Esophagus squamous epithelium (tissue), 5 donors: ENCODE results near the gene CENPK. TPM values are rescaled to one million over a fixed set of nuclear protein-coding genes. Genes with fewer than 3 reads are reported as not detected.

ENCODE experiments used
- DNase-seq: peaks from one replicate; lab custom pipeline; 2025; lab: John Stamatoyannopoulos, UW
- H3K27ac ChIP-seq, 4 donors: fragments of 200-600 bp; sonication (generic); one replicate each; pipeline ENCODE4 v1.5.1; 2016 to 2019; ENCODE audit warnings: mild to moderate bottlenecking in 1 of 4
- H3K27me3 ChIP-seq, 4 donors: fragments of 200-600 bp; sonication (generic); 1 replicate in 3 of 4; 2 replicates in 1 of 4; pipeline versions ENCODE4 v1.5.1 to v1.6.0; 2017 to 2021; ENCODE audit warnings: antibody characterized with exemption in 1 of 4
- H3K36me3 ChIP-seq, 3 donors: fragments of 200-600 bp; sonication (generic); one replicate each; pipeline ENCODE4 v1.5.1; 2016 to 2019
- H3K4me1 ChIP-seq, 3 donors: fragments of 200-600 bp; sonication (generic); one replicate each; pipeline ENCODE4 v1.5.1; 2017 to 2019
- H3K4me3 ChIP-seq, 4 donors: fragments of 200-600 bp; sonication (generic); 1 replicate in 3 of 4; 2 replicates in 1 of 4; pipeline ENCODE4 v1.5.1; 2016 to 2019; ENCODE audit warnings: mild to moderate bottlenecking in 2 of 4, moderate library complexity in 1 of 4
- H3K9me3 ChIP-seq, 3 donors: fragments of 200-600 bp; sonication (generic); one replicate each; pipeline ENCODE4 v1.5.1; 2016 to 2019
- POLR2A ChIP-seq, 4 donors: fragments of 450-650 bp; IDR thresholded peaks; one replicate each; pipeline ENCODE4 v1.6.1; 2017; ENCODE audit warnings: antibody characterized with exemption in 4 of 4, mild to moderate bottlenecking in 4 of 4, moderate library complexity in 3 of 4
- WGBS, 2 donors: methylation state at CpG; one replicate each; pipeline ENCODE4 v1.1.5; 2018; 5-methylcytosine and 5-hydroxymethylcytosine counted together
- intact Hi-C: fragments of 100-400 bp; cut with DNase I; formaldehyde crosslinking; loops from one replicate; pipeline ENCODE4 v1.15.0; 2022
- total RNA-seq, 4 donors: library from RNA; depleted of rRNA; stranded (reverse); fragments of >200 nt; gene quantifications; one replicate each; pipeline ENCODE4 v1.1.0, GENCODE V29; 2016
- TF ChIP-seq, protein P1 (sequence below), 6 experiments: fragments of 450-650 bp in 4 of 6; fragments of 200-600 bp in 2 of 6; sonication (generic) in 2 of 6; IDR thresholded peaks; one replicate each; pipeline ENCODE4 v1.5.1; 2016 to 2019; ENCODE audit warnings: antibody characterized with exemption in 6 of 6, mild to moderate bottlenecking in 4 of 6, moderate library complexity in 4 of 6
- donor health status: DM: yes; HTN: yes; CAD: no.

The CENPK gene
- total RNA-seq, 4 donors from 2014 or later = 4.0 to 17.3 (median 7.8) TPM

DNA sequence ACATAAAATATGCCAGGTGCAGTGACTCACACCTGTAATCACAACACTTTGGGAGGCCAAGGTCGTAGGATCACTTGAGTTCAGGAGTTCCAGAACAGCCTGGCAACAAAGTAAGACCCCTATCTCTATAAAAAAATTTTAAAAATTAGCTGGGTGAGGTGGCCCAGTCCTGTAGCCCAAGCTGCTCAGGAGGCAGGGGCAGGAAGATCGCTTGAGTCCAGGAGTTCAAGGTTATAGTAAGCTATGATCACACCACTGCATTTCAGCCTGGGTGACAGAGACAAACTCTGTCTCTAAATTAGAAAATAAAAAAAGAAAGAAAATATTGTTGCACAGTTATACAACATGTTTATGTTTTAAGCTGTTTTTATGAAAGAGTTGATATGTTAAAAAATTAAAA lies 6.8 kb downstream of the CENPK start:
- no peaks in the 10 kb centered on the region for H3K27me3 ChIP-seq
- WGBS, 2 donors = 83 to 86% methylated on average over 2 of the region's 2 CpGs
- intact Hi-C loops = no loop called here
- H3K4me1 ChIP-seq = no peaks in the 10 kb centered on the region
- H3K27ac ChIP-seq = no peak overlapping the region
- no peak for DNase-seq
- H3K4me3 ChIP-seq = no peak overlapping the region
- no peak for TF ChIP-seq POLR2A (IDR thresholded peaks at IDR 0.05)
- TF ChIP-seq, protein P1, sequence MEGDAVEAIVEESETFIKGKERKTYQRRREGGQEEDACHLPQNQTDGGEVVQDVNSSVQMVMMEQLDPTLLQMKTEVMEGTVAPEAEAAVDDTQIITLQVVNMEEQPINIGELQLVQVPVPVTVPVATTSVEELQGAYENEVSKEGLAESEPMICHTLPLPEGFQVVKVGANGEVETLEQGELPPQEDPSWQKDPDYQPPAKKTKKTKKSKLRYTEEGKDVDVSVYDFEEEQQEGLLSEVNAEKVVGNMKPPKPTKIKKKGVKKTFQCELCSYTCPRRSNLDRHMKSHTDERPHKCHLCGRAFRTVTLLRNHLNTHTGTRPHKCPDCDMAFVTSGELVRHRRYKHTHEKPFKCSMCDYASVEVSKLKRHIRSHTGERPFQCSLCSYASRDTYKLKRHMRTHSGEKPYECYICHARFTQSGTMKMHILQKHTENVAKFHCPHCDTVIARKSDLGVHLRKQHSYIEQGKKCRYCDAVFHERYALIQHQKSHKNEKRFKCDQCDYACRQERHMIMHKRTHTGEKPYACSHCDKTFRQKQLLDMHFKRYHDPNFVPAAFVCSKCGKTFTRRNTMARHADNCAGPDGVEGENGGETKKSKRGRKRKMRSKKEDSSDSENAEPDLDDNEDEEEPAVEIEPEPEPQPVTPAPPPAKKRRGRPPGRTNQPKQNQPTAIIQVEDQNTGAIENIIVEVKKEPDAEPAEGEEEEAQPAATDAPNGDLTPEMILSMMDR (IDR thresholded peaks at IDR 0.05) = no peak
- H3K9me3 ChIP-seq = no peaks in the 10 kb centered on the region
- no peaks in the 10 kb centered on the region for H3K36me3 ChIP-seq

DNA sequence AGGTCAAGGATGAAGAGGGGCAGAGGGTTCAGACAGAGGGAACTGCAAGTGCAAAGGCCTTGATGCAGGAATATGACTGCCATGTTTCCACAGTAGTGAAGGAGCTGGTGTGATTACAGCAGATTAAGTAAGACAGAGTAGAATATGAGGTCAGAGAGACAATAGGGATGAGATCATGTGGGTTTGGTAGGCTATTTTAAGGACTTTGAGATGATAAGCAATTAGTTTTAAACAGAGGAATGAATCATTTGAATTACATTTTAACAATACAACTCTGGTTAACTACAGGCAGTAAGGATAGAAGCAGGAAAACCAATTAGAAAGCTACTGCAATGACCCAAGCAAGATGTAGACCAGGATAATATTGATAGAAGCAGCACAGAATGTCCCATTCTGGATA lies 7.7 kb downstream of the CENPK start:
- H3K4me3 ChIP-seq = no peak overlapping the region
- H3K27ac ChIP-seq = no peak overlapping the region
- TF ChIP-seq, protein P1 (IDR thresholded peaks at IDR 0.05) = no peak
- TF ChIP-seq POLR2A (IDR thresholded peaks at IDR 0.05) = no peak
- DNase-seq = no peak
- no peaks in the 10 kb centered on the region for H3K27me3 ChIP-seq
- intact Hi-C loops = no loop called here
- no peaks in the 10 kb centered on the region for H3K36me3 ChIP-seq
- H3K9me3 ChIP-seq = no peaks in the 10 kb centered on the region
- no peaks in the 10 kb centered on the region for H3K4me1 ChIP-seq

DNA sequence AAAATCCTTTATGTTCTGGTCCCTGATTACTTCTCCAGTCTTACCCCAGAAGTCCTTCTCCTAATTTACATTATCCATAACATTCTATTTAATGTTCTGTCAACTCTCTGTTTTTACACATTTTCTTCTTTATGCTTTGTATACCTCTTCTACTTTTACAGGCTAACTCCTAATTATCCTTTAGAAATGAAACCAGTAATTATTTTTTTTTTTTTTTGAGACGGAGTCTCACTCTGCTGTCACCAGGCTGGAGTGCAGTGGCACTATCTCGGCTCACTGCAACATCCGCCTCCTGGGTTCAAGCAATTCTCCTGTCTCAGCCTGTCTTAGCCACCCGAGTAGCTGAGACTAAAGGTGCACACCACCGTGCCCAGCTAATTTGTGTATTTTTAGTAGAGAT lies 9.0 kb downstream of the CENPK start:
- no peak overlapping the region for H3K27ac ChIP-seq
- H3K9me3 ChIP-seq = no peaks in the 10 kb centered on the region
- WGBS, 2 donors = 78 to 79% methylated on average over 5 of the region's 5 CpGs
- H3K4me1 ChIP-seq = no peaks in the 10 kb centered on the region
- no peak overlapping the region for H3K4me3 ChIP-seq
- no peaks in the 10 kb centered on the region for H3K27me3 ChIP-seq
- TF ChIP-seq, protein P1 (IDR thresholded peaks at IDR 0.05) = no peak
- no peak for TF ChIP-seq POLR2A (IDR thresholded peaks at IDR 0.05)
- no peak for DNase-seq
- intact Hi-C loops = no loop called here
- H3K36me3 ChIP-seq = no peaks in the 10 kb centered on the region

GRCh38 chr5:65548281-65548680 lies 14.7 kb downstream of the CENPK start:
- H3K27ac ChIP-seq = no peak overlapping the region
- TF ChIP-seq, protein P1 (IDR thresholded peaks at IDR 0.05) = no peak
- no peak for TF ChIP-seq POLR2A (IDR thresholded peaks at IDR 0.05)
- no peaks in the 10 kb centered on the region for H3K4me1 ChIP-seq
- H3K9me3 ChIP-seq = no peaks in the 10 kb centered on the region
- no peaks in the 10 kb centered on the region for H3K27me3 ChIP-seq
- no peaks in the 10 kb centered on the region for H3K36me3 ChIP-seq
- 77 to 90% methylated on average over 7 of the region's 7 CpGs for WGBS, 2 donors
- DNase-seq = no peak
- no peak overlapping the region for H3K4me3 ChIP-seq
- intact Hi-C loops = no loop called here

GRCh38 chr5:65546141-65546540 lies 16.8 kb downstream of the CENPK start:
- H3K4me1 ChIP-seq = no peaks in the 10 kb centered on the region
- 83 to 90% methylated on average over 5 of the region's 5 CpGs for WGBS, 2 donors
- intact Hi-C loops = no loop called here
- no peaks in the 10 kb centered on the region for H3K9me3 ChIP-seq
- no peak overlapping the region for H3K4me3 ChIP-seq
- DNase-seq = no peak
- TF ChIP-seq POLR2A (IDR thresholded peaks at IDR 0.05) = no peak
- TF ChIP-seq, protein P1 (IDR thresholded peaks at IDR 0.05) = no peak
- H3K27ac ChIP-seq = no peak overlapping the region
- peaks cover 0 to 8% (median 0%) of the 10 kb centered on the region in 3 donors for H3K36me3 ChIP-seq
- no peaks in the 10 kb centered on the region for H3K27me3 ChIP-seq
